Testis (tissue), 2 donors: ENCODE results near the gene SLC7A5.
"Not testable (repeated sequence)": the region's sequence is repeated elsewhere in the genome, so short reads cannot be mapped to it uniquely, and the experiment has no call there.

Experiments used
- CTCF ChIP-seq, 3 experiments: fragments of 450-650 bp in 2 of 3; fragments of 200-600 bp in 1 of 3; sonication (generic) in 1 of 3; IDR thresholded peaks; one replicate each; pipeline ENCODE4 v1.5.1; 2016 to 2019; ENCODE audit warnings: antibody characterized with exemption in 3 of 3, mild to moderate bottlenecking in 2 of 3, moderate library complexity in 1 of 3
- POLR2A ChIP-seq: fragments of 450-650 bp; IDR thresholded peaks from one replicate; pipeline ENCODE4 v1.6.1; 2017; ENCODE audit warnings: antibody characterized with exemption, mild to moderate bottlenecking, moderate library complexity

- not testable (repeated sequence) for TF ChIP-seq CTCF (IDR thresholded peaks at IDR 0.05); POLR2A
These were observed 3.3 kb downstream of the SLC7A5 start for GRCh38 chr16:87865902-87866555.
